Measurements from ENCODE around the gene FGR. TPM values are rescaled to one million over a fixed set of nuclear protein-coding genes. Genes with fewer than 3 reads are reported as not detected.
"Not testable (repeated sequence)": the region's sequence is repeated elsewhere in the genome, so short reads cannot be mapped to it uniquely, and the experiment has no call there.

FGR gene
- polyA plus RNA-seq, 5 donors, result 3.0 to 4.9 (median 4.4) TPM

DNA sequence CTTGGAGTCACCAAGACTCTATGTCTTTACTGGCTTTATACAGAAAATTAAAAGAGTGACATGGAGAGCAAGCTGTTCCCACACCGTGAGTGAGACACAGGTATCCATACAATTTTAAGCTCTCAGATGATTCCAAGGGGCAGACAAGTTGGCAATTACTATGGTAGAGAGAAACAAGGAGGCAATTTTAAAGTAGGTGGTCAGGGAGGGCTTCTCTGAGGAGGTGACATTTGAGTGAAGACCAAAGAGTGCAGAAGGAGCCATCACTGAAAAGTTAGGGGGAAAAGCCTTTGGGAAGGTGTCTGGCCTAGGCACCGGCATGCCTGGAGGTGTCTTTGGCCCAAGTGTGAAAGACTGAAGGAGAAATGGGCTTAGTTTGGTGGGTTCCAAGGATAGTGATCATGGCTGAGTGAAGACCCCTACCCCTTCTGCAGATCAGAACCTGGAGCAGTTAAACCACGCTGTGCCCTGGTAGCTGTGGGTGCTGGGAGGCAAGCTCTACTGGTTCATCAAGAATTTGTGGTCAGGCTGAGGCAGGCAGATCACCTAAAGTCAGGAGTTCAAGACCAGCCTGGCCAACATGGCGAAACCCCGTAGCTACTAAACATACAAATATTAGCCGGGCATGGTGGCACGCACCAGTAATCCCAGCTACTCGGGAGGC lies 26.6 kb upstream of the FGR start:
- DNase-seq, result no peak

- DNase-seq, result no peak
These were observed 25.4 kb upstream of the FGR start for GRCh38 chr1:27660300-27660835.

DNA sequence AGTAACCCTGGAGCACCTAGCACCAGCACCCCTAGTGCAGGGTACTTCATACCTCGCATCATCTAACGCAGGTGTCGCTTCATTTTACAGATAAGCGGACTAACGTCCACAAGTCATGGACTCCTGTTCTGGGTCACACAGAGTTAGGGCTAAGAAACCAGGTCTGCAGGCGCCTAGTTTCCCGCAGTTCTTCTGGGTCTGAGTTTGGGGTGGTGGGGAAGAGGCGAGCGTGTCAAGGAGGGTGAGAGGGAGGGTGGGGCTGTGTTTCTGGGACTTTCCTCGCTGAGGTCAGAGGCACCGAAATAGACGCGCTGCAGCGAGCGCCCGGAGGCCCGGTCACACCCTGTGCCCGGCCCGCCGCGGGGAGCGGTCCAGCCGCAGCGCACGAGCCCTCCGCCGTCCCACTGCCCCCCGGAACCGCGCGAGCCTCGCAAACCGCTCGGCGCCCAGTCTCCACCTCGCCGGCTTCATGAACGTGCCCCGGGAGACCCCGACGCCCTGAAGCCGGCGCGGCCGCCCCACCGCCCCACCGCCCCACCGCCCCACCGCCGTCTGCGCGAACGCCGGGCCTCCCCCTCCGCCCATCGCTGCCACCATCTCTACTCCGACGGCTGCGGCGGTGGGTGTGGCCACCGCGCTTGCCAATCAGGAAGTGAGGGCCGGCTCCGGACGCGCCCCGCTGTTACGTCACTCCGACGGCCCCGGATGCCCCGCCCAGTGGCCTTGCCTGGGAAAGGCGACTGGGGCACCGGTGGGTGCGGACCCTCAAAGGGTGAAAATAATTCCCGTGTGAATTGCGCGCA lies 24.7 kb upstream of the FGR start:
- peak; percentile 79 to 83 for DNase-seq

DNA sequence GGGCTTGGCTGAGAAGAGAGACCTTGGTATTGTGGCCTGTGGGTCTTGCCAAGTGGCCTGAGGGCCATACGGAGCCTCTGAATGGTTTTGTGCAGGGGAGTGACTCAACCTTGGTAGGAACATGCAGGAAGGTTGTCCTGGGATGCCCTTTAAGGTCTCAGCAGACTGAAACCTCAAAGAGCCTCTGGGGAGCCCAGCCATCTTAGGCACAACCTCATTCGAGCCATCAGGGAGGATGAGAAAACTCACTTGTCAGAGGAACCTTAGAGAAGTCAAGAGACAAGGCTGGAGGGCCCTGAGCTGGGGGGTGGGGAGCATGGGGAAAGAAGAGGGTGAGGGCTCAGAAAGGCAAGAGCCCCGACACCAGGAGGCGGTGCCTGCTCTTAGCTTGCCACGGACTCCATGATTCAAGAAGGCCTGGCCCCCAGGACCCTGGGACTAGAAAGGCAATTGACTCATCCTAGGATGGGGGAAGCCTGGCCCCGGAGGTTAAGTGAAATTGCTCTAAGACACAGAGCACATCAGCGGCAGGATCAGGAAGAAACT lies 24.0 kb upstream of the FGR start:
- DNase-seq, result no peak

DNA sequence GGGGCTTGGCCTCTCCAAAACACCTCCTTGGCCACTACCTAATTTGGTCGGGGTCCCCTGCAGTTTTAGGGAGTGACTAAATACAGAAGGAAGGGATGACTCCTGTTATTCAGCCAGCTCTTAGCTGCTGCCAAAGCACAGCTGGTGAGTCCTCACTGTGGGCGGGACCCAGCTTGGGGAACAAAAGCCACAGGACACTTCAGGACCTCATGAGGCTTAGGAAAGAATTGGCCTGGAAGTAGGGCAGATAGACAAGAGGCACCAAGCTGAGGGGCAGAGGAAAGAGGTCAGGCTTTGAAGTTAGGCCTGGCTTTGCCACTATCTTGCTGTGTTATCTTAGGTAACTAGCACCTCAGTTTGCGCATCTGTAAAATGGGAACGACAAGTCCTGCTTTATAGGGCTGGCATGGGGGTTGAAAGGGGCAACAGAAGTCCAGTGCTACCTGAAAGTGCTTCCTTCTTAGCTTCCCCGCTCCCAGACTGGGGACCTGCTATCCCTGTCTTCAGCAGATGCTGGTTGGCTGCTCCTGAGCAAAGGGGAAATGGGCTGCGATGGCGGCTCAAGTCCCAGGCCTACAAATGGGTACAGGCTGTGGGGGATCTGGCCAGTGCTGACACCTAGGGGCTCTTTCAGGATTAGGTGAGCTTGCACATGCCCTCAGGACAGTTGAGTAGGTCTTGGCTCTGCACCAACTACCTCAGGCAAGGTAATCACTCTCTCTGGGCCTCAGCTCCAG lies 21.3 kb upstream of the FGR start:
- DNase-seq, result no peak

GRCh38 chr1:27655151-27655937 lies 20.4 kb upstream of the FGR start:
- no peak for DNase-seq

DNA sequence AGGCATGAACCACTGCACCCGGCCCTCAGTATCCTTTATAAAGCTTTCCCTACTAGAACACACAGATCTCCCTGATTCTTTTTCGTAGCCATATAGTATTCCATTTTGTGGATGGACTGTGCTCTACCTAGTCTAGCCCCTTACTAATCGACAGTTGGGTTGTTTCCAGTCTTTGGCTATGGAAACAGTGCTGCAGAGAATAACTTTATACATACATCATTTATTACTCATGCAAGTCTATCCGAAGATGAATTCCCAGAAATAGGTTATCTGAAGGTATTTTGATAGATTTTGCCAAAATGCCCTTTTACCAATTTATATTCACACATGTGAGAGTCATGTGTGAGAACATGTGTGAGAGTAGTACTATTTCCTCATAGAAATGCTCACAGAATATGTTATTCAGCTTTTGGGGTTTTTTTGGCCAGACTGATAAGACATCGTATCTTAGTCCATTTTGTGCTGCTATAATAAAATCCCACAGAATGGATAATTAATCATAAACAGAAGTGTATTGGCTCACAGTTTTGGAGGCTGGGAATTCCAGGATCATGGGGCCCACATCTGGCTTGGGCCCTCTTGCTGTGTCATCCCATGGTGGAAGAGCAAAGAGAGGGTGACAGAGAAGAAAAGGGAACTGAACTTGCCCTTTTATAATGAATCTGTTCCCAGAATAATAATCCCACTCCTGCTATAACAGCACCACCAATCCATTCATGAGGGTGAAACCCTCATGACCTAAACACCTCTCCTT lies 17.3 kb upstream of the FGR start:
- no peak for DNase-seq

DNA sequence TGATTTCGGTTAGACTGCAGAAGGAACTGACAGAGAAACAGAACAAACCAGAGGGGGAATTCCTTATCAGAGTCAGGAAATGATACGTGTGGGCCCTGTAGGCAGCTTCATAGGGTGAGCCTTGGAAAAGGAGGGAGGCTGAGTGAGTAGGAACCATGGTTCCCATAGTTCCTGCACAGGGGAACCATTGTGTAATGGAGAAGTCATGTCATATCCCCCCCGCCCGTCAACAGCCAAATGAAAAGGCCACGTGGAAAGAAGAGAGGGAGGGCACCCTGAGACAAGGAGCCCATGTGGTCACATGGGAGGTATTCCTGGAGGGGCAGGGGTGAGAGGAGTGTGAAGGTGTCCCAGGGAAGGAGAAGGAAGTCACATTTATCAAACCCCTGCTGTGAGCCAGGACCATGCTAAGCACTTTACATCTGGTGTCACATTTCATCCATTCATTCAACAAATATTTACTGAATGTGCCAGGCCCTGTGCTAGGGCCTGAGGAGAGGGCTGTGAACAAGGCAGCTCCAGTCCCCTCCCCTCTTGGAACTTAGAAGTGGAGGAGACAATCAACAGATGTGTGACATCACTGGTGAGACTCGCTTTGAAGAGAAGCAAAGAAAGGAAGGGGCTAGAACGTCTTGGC lies 15.7 kb upstream of the FGR start:
- peak; percentile 56 to 60 for DNase-seq

GRCh38 chr1:27650171-27650538 lies 15.2 kb upstream of the FGR start:
- DNase-seq, result no peak

GRCh38 chr1:27649306-27649635 lies 14.3 kb upstream of the FGR start:
- no peak for DNase-seq

- DNase-seq, result no peak
These were observed 13.8 kb upstream of the FGR start for GRCh38 chr1:27648602-27649305.

GRCh38 chr1:27647328-27647727 lies 12.3 kb upstream of the FGR start:
- no peak for DNase-seq

DNA sequence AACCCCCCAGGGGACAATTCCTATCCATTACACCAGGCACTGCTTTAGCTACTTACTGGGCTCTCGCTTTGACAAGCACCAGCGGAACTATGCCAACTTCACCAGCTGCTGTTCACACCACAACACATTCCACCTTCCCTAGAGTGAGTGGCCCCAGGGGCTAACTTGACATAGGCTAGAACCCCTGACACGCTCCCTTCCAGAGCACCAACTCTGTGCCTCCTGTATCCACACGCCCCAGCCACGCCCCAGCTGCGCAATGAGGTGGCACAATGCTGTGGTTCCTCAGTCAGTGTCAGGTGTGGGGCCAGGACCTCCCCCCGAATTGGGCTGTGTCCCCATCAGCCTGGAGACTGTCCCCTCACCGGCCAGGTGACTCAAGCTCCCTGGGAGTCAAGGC lies 11.7 kb upstream of the FGR start:
- no peak for DNase-seq

DNA sequence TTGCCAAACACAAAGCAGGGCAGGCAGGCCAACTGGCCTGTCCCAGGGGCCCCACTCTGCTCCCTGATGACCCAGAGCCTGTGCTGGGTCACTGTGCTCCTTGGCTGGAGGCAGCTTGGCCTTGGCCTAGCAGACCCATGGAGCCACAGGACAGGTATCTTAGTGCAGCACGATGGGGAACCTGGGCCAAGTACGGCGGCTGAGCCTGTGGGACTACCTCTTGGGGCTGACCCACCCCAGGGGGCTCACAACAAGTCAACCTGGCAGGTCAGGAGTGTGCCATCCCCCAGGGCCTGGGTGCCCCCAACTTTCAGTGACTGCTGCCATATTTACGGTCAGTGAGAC lies 10.1 kb upstream of the FGR start:
- no peak for DNase-seq

DNA sequence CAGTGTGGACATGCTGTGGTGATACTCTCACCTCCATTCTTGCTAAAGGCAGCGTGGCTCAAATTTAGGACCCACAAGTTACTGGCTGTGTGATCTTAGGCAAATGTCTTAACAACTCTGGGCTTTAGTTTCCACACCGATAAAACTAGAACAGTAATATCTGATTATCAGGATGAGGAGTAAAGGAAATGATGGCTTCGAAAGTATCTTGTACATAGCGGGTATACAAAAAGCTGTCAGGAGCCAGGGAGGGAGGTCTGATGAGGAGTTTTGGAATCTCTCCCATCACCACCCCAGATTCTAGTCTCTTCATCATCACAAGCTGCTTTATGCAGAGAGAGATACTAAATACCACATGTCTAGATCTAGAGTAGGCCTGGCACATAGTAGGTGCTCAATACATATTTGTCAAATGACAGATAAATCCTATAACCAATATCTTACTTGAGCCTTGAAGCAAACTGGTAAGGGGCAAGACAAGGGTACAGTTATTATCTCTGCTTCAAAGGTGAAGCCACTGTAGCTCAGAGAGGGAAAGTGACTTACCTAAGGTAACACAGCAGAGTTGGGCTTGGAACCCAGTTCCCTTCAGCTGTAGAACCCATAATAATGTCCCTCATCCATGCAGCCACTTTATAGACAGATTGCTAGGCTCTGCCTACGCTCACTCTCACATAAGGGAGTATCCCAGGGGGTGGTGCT lies 9.5 kb upstream of the FGR start:
- no peak for DNase-seq

DNA sequence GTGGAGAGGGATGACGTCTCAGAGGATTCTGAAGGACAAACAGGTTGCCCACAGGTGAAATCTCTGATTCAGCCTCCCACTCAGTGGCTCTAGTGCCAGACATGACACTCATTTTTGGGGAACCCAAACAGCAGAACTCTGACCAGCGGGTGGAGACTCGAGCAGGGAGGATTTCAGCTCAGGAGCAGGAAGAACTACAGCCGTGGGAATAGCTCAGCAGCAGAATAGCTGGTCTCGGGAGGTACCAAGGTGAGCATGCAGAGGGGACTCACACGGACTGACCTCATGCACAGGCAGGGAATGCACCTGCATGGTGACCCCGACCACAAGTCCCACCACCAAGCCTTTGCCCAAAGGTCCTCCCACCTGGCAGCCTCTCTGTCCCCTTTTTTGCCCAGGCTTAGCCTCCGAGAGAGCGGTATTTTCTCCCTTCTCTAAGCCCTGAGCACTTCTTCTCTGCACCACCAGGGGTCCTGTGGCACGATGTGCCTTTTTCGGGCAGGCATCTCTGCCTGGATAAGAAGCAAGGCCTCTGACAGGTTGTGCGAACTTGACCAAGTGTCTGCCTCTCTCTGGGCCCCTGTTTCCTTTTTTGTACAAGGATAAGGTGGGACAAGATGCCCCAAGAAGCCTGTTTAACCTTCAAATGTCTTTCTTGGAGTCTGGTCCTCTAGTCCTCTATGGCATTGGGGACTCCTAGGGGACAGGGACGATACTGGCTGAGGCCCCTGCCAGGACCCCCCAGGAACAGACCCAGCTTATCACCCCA lies 8.8 kb upstream of the FGR start:
- DNase-seq, result no peak

DNA sequence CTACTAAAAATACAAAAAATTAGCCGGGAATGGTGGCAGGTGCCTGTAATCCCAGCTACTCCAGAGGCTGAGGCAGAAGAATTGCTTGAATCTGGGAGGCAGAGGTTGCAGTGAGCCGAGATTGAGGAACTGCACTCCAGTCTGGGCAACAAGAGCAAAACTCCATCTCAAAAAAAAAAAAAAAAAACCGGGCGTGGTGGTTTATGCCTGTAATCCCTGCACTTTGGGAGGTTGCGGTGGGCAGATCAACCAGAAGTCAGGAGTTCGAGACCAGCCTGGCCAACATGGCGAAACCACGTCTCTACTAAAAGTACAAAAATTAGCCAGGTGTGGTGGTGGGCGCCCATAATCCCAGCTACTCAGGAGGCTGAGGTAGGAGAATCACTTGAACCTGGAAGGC lies 5.5 kb upstream of the FGR start:
- not testable (repeated sequence) for DNase-seq

DNA sequence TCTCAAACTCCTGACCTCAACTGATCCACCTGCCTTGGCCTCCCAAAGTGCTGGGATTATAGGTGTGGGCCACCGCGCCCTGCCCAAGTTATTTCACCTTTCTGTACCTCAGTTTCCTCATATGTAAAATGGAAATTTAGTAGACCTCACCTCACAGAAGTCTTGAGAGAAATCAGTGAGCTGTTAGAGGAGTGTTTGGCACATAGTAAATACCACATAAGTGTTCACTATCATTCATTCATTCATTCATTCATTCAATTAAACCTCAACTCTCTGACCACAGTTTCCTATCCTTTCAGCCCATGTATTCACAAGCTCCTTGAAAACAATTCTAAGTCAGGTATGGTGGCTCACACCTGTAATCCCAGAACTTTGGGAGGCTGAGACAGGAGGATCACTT lies 3.8 kb upstream of the FGR start:
- DNase-seq, result no peak
